IPS-NIHi11 (cell line): ENCODE results near the gene LEO1.
A peak's percentile ranks its signal among the peaks of the same experiment; 100 is the strongest.

Experiments used
- DNase-seq: peaks from one replicate; pipeline ENCODE4 v3.0.0; 2012; ENCODE audit warnings: mixed read lengths, low spot score

Gene LEO1

DNA sequence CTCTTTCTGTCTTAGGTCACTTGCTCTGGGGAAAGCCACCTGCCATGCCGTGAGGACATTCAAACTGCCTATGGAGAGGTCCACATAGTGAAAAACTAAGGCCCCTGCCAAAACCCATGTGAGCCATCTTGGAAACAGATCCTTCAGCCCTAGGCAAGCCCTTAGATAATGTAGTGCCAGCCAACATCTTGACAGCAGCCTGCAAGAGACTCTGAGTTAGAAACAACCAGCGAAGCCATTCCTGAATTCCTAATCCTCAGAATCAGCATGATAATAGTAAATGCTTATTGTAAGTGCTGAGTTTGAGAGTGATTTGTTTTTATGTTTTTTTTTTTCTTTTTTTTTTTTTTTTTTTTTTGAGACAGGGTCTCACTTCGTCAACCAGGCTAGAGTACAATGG, 40.6 kb downstream of the LEO1 start:
- DNase-seq, result no peak

- no peak for DNase-seq
These were observed 44.8 kb downstream of the LEO1 start for GRCh38 chr15:51926809-51927208.

DNA sequence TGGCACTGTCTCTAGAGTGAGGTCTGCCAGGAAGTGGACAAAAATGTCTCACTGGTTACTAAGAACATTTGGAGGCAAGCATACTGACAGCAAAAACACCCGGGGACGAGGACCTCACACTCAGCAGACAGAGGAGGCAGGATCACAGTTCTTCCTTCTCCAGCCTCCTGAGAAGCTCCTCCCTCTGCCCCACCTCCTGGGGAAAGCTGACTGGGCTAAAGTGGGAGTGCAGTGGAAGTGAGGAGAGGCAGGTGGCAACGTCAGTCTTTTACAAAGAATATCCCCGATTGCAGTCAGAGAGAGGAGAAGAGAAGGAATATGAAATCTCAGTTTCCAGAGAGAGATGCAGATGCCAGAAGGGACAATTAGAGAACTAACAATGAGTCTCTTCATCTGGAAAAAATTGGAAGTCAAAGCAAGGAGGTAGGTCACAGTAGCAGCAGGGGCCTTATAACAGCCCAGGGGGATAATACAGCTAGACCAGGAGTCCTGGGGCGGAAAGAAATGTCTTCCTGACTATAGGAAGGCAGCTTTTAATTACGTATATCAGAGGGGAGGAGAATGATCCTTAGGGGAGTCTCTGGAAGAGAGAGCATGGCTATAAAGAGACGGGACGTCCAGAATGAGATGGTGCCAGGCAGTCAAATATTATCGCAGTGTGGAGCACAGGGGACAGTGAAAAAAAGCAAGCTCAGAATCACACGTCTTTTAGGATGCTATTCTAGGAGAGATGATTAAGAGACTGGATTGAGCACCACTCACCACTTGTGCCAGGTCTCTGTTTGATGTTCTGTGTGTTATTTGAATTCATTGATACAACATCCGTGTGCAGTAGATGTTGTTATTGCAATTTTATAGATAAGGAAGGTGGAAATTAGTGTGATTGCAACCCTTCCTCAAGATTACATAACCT, 47.2 kb downstream of the LEO1 start:
- DNase-seq, result peak; percentile 45

DNA sequence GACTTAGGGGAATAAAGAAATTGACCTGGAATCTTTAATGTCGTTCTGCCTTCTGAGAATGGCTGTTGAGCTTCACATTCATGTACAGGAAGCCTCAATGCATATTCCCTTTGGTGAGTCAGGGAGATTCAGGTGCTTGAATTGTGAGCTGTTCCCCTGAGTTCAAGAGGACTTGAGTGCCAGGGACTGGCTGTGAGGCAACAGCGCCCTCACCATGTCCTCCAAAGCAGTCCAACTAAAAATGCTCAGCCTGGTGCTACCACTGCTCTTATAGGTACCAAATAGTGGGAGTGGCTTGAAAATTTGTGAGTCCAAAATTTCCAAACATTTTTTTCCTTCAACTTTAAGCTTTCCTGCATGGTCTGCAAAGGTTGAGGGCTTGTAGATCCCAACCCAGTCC, 54.1 kb downstream of the LEO1 start:
- peak; percentile 67 for DNase-seq

DNA sequence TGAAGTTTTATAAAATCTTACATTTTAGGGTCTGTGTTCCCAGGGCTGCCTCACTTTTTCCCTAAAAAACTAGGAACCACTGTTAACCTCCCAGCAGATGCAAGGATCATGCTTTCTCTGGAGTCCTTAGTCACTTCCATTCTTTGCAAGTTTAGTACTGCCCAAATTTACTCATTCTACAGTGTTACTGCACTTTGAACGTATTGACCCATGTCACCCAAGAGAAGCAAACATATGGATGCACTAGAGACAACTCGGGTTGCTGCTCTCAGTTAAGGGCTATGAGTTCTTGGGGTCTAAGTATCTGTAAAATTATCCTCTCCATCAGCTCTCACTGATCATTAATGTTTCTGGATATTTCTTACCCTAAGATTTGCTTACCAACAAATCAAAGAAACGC, 59.0 kb downstream of the LEO1 start:
- no peak for DNase-seq

DNA sequence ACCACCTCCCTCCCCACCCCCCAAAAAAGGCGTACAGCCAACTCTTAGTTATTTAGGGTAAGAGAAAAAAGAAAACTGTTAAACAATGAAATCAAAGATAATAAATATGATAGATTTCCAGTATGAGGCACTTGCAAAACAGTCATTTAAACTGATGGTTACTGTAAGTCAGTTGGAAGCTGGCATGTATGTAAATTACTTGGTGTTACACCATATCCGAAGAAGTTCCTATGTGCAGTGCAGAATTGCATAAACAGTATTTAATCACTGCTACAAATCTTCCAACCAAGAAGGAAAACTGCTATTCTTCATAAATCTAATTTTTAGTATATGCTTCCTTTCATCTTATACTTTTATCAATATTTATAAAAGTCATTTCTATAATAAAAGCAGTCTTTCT, 62.0 kb downstream of the LEO1 start:
- no peak for DNase-seq

GRCh38 chr15:51908316-51908715, 63.3 kb downstream of the LEO1 start:
- no peak for DNase-seq

GRCh38 chr15:51907136-51907862, 64.3 kb downstream of the LEO1 start:
- peak; percentile 37 for DNase-seq

DNA sequence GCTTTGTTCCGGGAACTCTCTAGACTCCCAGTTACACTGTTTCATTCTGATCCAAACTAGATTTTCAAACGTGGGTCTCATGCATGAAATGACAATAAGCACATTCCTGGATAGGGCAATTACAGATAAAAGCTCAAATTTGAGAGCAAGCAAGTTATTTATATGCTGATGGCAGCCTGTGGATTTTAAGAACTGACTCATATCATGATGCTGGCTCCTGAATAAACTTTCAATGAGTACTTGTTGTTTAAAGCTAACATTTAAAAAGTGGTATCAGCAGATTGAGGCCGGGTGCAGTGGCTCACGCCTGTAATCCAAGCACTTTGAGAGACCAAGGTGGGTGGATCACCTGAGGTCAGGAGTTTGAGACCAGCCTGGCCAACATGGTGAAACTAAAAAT, 66.6 kb downstream of the LEO1 start:
- no peak for DNase-seq

GRCh38 chr15:51904421-51904820, 67.2 kb downstream of the LEO1 start:
- DNase-seq, result no peak

DNA sequence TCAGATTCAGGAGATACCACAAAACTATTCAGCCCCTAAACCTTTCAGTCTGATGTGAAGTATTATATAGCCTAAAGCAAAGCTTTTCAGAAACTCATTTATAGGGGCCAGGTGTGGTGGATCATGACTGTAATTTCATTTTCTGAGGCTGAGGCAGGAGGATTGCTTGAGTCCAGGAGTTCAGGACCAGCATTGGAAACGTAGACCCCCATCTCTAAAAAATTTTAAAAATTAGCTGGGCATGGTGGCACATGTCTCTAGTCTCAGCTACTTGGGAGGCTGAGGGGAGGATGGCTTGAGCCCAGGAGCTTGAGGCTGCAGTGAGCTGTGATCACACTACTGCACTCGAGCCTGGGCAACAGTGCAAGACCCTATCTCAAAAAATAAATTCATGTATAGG, 82.1 kb downstream of the LEO1 start:
- DNase-seq, result no peak

GRCh38 chr15:51888593-51889195, 82.9 kb downstream of the LEO1 start:
- peak; percentile 36 for DNase-seq
